T-helper 2 cell treated with Interferon-gamma antibody and Interleukin-4, amounts not matched to agents 100 ng/mL and 5 ng/mL, for 36 hours (primary cell): ENCODE measurements around the gene KIDINS220. TPM values are rescaled to one million over a fixed set of nuclear protein-coding genes. Genes with fewer than 3 reads are reported as not detected.

Experiments used
- intact Hi-C: fragments of 100-400 bp; cut with micrococcal nuclease; formaldehyde crosslinking; loops from one replicate; pipeline ENCODE4 v1.15.1; 2023
- total RNA-seq: library from RNA; stranded (reverse); gene quantifications from 2 replicates; pipeline ENCODE4 v1.2.3, GENCODE V29; 2022

KIDINS220 gene
- total RNA-seq, 1 donor from 2014 or later = 31.3 TPM

GRCh38 chr2:8805278-8806210, 31.9 kb downstream of the KIDINS220 start:
- intact Hi-C loops = no loop called here

DNA sequence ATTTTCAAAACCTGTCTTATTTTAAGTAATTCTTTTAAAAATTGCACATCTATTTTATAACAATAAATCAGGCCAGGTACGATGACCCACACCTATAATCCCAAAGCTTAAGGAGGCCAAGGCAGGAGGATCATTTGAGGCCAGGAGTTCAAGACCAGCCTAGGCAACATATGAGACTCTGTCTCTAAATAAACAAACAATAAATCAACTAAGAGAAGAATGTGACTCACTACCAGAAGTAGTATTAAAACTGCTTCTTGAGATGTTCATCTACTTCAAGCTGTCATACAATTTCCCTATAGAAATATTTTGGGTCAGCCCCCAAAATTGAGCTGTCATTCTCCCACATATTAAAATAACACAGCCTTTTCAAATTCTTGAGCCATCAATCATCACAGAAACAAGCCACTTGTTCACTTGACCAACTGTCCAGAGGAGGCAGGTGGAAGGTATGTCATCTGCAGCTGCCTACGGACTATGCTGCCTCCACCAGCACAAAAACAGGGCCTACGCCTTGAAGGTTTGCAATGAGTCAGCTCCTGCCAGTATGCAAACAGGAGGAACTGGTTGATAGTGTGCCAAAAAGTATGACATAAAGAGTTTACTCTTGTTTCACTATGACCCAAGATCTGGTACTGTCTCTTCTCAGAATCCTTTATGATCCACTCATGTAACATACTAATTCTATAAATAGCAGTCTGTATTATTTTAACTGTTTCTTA, 33.6 kb downstream of the KIDINS220 start:
- intact Hi-C loops = no loop called here

DNA sequence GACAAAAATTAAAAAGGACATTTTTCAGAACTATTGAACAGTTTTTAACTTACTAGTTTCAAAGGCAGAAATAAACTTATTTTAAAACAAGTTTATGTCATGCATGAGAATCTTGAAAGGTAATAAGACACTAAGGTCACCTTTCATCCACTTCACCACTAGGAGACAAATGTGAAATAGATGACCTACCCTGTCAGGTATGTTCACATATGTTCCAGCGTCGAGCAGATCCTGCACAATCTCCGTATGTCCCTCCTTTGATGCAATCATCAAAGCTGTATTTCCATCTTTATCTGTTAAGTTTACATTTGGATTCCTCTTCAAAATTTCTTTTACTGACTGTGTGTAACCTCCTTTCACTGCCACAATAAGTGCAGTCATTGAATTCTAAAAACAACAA, 34.7 kb downstream of the KIDINS220 start:
- intact Hi-C loops = no loop called here

GRCh38 chr2:8800821-8801220, 36.6 kb downstream of the KIDINS220 start:
- intact Hi-C loops = no loop called here

GRCh38 chr2:8800218-8800617, 37.2 kb downstream of the KIDINS220 start:
- intact Hi-C loops = no loop called here

DNA sequence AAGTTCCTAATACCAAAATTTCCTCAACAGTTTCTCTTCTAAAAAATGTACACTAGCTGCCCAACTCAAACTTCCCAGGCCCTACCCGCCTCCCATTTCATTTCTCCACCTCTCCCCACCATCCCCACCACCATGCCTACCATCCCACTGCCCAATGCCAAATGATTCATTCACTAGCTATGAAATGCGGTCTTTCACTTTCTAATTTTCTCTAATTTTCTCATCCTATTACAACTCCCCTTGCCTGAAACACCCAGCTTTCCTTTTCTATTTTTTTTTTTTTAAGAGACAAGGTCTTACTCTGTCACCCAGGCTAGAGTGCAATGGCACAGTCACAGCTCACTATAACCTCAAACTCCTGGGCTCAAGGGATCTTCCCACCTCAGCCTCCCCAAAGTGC, 38.4 kb downstream of the KIDINS220 start:
- intact Hi-C loops = no loop called here

- intact Hi-C loops = no loop called here
Observed at GRCh38 chr2:8798393-8798792, 39.0 kb downstream of the KIDINS220 start.

DNA sequence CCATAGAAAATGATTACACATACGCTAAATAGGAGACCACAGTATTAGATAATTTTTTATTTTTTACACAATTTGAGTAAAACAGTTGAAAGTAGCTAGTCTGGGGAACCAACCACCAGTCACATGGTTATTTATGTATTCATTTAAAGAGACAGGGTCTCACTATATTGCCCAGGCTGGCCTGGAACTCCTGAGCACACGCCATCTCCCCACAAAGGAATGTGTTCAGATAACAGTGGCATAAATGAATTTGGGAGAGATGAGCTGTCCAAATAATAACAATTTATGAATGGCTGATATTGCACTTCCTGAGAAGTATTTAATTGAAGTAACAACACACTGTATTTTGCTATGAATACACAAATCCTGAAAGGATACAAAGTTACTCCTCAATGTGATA, 39.7 kb downstream of the KIDINS220 start:
- intact Hi-C loops = no loop called here

DNA sequence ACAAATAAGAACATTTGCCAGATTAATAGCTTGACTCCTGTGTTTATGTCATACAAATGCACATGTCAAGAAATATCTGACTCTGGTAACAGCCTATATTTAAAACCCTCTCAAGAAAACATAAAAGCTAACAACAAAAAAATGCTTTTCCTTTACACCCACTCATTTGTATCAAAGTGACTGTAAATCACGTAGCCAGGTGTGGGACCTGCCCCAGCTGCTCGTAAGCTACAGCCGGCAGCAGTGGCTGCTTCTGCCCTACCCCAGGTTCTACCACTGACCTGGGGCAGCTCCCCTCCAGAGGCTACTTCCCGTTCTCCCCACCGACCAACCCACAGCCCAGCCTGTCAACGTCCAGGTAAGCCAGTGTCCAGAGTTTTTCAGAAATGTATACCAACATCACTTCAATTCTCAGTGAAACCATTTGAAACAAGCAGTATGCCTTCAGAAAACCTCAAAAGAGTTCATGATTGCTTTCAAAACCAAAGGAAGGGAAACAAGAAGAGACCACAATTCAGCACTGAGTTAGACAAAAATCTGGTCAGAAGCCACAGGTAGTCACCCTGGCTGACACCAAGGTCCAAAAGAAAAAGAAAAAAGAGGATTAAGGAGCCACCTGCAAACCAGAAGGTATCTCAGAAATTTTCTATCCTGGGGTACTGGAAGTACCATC, 40.4 kb downstream of the KIDINS220 start:
- intact Hi-C loops = no loop called here

DNA sequence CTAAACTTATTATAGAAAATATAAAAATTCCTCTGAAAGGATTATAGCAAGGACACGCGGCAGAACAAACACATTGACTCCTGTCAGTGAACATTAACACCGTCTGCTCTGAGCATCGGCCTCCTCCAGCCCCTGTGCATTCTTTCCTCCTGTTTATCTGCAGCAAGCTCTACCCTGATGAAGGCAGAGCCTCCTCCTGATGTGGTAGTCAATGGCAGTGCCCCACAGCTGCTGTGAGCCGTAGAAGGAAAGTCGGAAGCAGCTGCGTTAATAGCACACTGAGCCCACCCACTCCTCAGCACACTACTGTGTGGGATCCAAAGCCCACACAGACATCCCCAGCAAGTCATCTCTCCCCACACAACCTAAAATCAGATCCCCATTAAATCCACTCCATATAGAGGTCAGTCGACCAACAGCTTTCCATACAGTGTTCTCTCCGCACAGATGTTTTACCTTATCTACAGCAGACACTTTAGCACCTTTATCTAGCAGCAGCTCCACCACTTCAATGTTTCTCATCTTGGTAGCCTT, 41.0 kb downstream of the KIDINS220 start:
- intact Hi-C loops = no loop called here

GRCh38 chr2:8794923-8795825, 42.2 kb downstream of the KIDINS220 start:
- intact Hi-C loops = no loop called here

DNA sequence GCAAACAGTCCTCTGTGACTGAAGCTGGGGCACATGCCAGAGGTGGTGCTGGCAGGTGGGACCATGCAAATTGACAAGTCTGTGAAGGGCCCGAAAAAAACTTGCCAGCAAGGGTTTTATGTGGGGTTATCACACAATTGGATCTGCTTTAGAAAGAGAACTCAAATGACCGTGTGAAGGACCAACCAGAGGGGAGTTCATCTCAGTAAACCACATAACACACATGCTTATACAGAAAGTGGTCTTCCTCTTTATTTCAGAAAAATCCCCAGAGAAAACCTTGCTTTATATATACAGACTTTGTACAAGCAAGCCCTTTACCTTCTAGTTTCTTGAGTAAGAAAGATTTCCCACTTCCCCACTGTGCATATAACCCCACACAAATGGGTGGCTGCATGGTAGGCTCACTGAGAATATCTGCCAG, 46.7 kb downstream of the KIDINS220 start:
- intact Hi-C loops = no loop called here

- intact Hi-C loops = no loop called here
Observed at GRCh38 chr2:8786463-8786862, 51.0 kb downstream of the KIDINS220 start.

DNA sequence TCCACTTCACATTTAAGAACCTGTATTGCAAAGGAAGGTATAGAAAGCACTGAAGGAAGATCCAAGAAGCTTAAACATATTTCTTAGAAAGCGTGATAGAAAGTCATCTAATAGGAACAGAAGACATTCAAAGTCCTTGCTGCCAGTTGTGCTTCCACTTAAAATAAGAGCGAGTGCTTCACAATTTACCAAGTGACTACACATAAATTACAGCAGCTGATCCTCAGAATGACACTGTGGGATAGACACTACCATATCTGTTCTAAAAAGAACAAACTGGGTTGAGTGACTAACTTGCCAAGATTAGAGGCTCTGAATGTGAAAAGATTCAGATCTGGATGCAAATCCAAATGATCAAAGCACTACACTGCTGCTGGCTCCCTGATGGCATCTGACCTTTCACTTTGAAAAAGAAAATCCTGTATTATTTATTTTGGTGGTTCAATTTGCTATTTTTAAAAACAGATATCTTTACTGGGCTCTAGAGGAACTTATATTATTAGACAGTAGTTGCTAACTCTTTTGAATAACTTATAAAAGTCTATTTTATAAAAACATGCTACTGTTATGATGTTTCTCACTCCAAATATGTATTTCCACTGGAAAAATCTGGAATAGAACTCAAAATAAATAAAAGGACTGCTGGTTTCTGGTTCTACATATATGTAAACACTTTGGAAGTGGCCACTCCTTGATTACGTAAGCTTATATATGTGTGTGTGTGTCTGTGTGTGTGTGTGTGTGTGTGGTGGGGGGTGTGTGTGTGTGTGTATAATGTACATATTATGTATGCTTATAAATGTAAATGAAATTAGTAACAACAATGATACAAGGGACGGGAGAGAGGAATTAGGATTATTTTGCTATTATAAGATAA, 57.4 kb downstream of the KIDINS220 start:
- intact Hi-C loops = no loop called here

GRCh38 chr2:8774371-8774770, 63.0 kb downstream of the KIDINS220 start:
- intact Hi-C loops = no loop called here

- intact Hi-C loops = no loop called here
Observed at GRCh38 chr2:8767324-8767723, 70.1 kb downstream of the KIDINS220 start.

GRCh38 chr2:8761529-8762164, 75.8 kb downstream of the KIDINS220 start:
- intact Hi-C loops = loop anchor here (1.0 kb wide), 2 partner anchors 1558 to 1664 kb away; no protein-coding TSS in a partner anchor

GRCh38 chr2:8756716-8757115, 80.7 kb downstream of the KIDINS220 start:
- intact Hi-C loops = no loop called here

DNA sequence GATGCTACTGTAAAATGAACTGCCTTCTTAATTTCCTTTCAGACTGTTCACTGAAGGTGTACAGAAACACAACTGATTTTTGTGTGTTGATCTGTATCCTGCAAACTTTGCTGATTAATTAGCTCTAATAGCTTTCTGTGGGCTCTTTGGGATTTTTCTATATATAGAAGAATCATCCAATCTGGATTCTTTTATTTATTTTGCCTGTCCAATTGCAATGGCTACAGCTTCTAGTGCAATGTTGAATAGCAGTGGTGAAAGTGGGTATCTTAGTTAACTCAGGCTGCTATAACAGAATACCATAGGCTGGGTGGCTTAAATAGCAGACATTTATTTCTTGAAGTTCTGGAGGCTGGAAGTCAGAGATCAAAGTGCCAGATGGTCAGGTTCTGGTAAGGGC, 81.2 kb downstream of the KIDINS220 start:
- intact Hi-C loops = no loop called here
